HG03095 (cell line): ENCODE measurements around the gene GPR78.

Experiments
- ATAC-seq: cut with Tn5 transposase; IDR thresholded peaks from one replicate; pipeline ENCODE4 v1.9.1; 2021; ENCODE audit warnings: moderate library complexity; ENCODE audit not compliant: unreplicated experiment

GPR78 gene

GRCh38 chr4:8580321-8581093 is at the start of gene GPR78:
TSS of gene GPR78 (plus strand) at chr4:8580392. CDS start at chr4:8580983, 591 bp downstream.
- ATAC-seq = no peak

- no peak for ATAC-seq
Measured at GRCh38 chr4:8532245-8532781, 47.9 kb upstream of the GPR78 start.

GRCh38 chr4:8533274-8533865 is 46.8 kb upstream of the GPR78 start:
- no peak for ATAC-seq

GRCh38 chr4:8534129-8534528 is 46.1 kb upstream of the GPR78 start:
- ATAC-seq = peak; percentile 86

GRCh38 chr4:8534611-8535010 is 45.6 kb upstream of the GPR78 start:
- no peak for ATAC-seq

GRCh38 chr4:8536467-8536866 is 43.7 kb upstream of the GPR78 start:
- ATAC-seq = no peak

- no peak for ATAC-seq
Measured at GRCh38 chr4:8537041-8537461, 43.1 kb upstream of the GPR78 start.

- ATAC-seq = no peak
Measured at GRCh38 chr4:8538076-8538702, 42.0 kb upstream of the GPR78 start.

- ATAC-seq = no peak
Measured at GRCh38 chr4:8538703-8539567, 41.3 kb upstream of the GPR78 start.

GRCh38 chr4:8539661-8540060 is 40.5 kb upstream of the GPR78 start:
- ATAC-seq = peak; percentile 39

GRCh38 chr4:8540072-8540471 is 40.1 kb upstream of the GPR78 start:
- peak; percentile 58 for ATAC-seq

GRCh38 chr4:8540586-8540985 is 39.6 kb upstream of the GPR78 start:
- no peak for ATAC-seq

GRCh38 chr4:8540991-8541390 is 39.2 kb upstream of the GPR78 start:
- no peak for ATAC-seq

- no peak for ATAC-seq
Measured at GRCh38 chr4:8541981-8542715, 38.0 kb upstream of the GPR78 start.

GRCh38 chr4:8542776-8543525 is 37.2 kb upstream of the GPR78 start:
- ATAC-seq = no peak

GRCh38 chr4:8543623-8544022 is 36.6 kb upstream of the GPR78 start:
- ATAC-seq = no peak

- no peak for ATAC-seq
Measured at GRCh38 chr4:8544282-8544681, 35.9 kb upstream of the GPR78 start.

- ATAC-seq = no peak
Measured at GRCh38 chr4:8544741-8545438, 35.3 kb upstream of the GPR78 start.

- no peak for ATAC-seq
Measured at GRCh38 chr4:8545439-8545765, 34.8 kb upstream of the GPR78 start.
